DND-41 (cell line): ENCODE measurements around the gene CDK17.

Experiments
- ATAC-seq: fragments of 200-7000 bp; cut with Tn5 transposase; 3 replicates; pipeline ENCODE4 v1.9.1; 2021; ENCODE audit warnings: low read depth; ENCODE audit not compliant: insufficient read depth
- DNase-seq: peaks from one replicate; pipeline ENCODE4 v3.0.0-alpha.2; 2020
- H2AFZ ChIP-seq: 2 replicates; pipeline ENCODE4 v1.6.0; 2012; ENCODE audit warnings: low read depth, low read length
- H3K27ac ChIP-seq: 2 replicates; pipeline ENCODE4 v1.5.1; 2012; ENCODE audit warnings: low read length, inconsistent platforms
- H3K27me3 ChIP-seq: fragments of 200-600 bp; sonication (generic); 2 replicates; pipeline ENCODE4 v1.6.0; 2012; ENCODE audit warnings: low read length, mild to moderate bottlenecking, inconsistent platforms; ENCODE audit not compliant: insufficient read depth, poor library complexity
- H3K36me3 ChIP-seq: 2 replicates; pipeline ENCODE4 v1.5.1; 2012; ENCODE audit warnings: low read length, inconsistent platforms; ENCODE audit not compliant: insufficient read depth
- H3K4me1 ChIP-seq: 2 replicates; pipeline ENCODE4 v1.5.1; 2012; ENCODE audit warnings: mild to moderate bottlenecking, low read length; ENCODE audit not compliant: insufficient read depth
- H3K4me2 ChIP-seq: 2 replicates; pipeline ENCODE4 v1.6.0; 2012; ENCODE audit warnings: mild to moderate bottlenecking, moderate library complexity, low read length, inconsistent platforms; ENCODE audit not compliant: insufficient read depth
- H3K4me3 ChIP-seq, 2 experiments: fragments of 200-600 bp in 1 of 2; shearing (Covaris generic) in 1 of 2; 2 replicates each; pipeline ENCODE4 v1.5.1; 2012 to 2016; ENCODE audit warnings: inconsistent platforms in 2 of 2, low read length in 2 of 2, mild to moderate bottlenecking in 2 of 2, low read depth in 1 of 2, moderate library complexity in 1 of 2
- H3K79me2 ChIP-seq: 2 replicates; pipeline ENCODE4 v1.6.0; 2012; ENCODE audit warnings: low read length, inconsistent platforms; ENCODE audit not compliant: insufficient read depth
- H3K9ac ChIP-seq: 2 replicates; pipeline ENCODE4 v1.6.0; 2012; ENCODE audit warnings: low read depth, mild to moderate bottlenecking, inconsistent platforms, low read length, moderate library complexity
- H3K9me3 ChIP-seq: 2 replicates; pipeline ENCODE4 v1.5.1; 2012; ENCODE audit warnings: low read length, moderate library complexity, mild to moderate bottlenecking, inconsistent platforms; ENCODE audit not compliant: insufficient read depth, severe bottlenecking
- H4K20me1 ChIP-seq: 2 replicates; pipeline ENCODE4 v1.6.0; 2012; ENCODE audit warnings: low read length; ENCODE audit not compliant: insufficient read depth
- EZH2 ChIP-seq: IDR thresholded peaks from 3 replicates; pipeline ENCODE4 v1.6.1; 2012; ENCODE audit warnings: borderline replicate concordance, low read depth, mild to moderate bottlenecking, moderate library complexity, low read length, inconsistent platforms; ENCODE audit not compliant: severe bottlenecking
- TF ChIP-seq, protein P1 (sequence below): IDR thresholded peaks from 2 replicates; pipeline ENCODE4 v1.5.1; 2012; ENCODE audit warnings: borderline replicate concordance, low read length, moderate library complexity, mild to moderate bottlenecking; ENCODE audit not compliant: poor library complexity, severe bottlenecking; ENCODE audit errors: extremely low read depth

Gene CDK17

DNA sequence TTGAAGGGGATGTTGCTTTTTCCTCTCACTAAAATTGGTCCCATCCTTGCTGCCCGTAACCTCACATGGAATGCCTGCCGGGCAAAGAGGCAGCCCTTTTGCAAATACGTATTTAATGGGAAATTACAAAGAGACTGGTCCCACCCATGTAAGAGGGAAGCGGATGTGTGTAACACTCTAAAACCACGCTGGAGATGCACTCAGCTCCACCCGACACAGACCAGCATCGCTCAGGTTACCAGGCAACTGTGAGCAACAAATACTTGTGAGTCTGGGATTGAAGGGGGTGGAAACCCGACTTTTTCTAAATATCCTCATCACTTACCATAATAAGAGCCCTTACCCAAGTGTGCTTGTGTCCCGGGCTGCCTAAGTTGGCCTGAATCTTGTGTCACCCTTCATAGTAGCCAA, 158.4 kb downstream of the CDK17 start:
- no peaks in the 10 kb centered on the region for H3K79me2 ChIP-seq
- peaks cover 5% of the 10 kb centered on the region for H3K36me3 ChIP-seq
- H2AFZ ChIP-seq = no peak overlapping the region
- no peak overlapping the region for H3K4me3 ChIP-seq
- H3K9me3 ChIP-seq = no peaks in the 10 kb centered on the region
- TF ChIP-seq EZH2 = no peak
- TF ChIP-seq, protein P1, sequence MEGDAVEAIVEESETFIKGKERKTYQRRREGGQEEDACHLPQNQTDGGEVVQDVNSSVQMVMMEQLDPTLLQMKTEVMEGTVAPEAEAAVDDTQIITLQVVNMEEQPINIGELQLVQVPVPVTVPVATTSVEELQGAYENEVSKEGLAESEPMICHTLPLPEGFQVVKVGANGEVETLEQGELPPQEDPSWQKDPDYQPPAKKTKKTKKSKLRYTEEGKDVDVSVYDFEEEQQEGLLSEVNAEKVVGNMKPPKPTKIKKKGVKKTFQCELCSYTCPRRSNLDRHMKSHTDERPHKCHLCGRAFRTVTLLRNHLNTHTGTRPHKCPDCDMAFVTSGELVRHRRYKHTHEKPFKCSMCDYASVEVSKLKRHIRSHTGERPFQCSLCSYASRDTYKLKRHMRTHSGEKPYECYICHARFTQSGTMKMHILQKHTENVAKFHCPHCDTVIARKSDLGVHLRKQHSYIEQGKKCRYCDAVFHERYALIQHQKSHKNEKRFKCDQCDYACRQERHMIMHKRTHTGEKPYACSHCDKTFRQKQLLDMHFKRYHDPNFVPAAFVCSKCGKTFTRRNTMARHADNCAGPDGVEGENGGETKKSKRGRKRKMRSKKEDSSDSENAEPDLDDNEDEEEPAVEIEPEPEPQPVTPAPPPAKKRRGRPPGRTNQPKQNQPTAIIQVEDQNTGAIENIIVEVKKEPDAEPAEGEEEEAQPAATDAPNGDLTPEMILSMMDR = no peak
- DNase-seq = no peak
- no peaks in the 10 kb centered on the region; the same call in 1 of the 2 replicates for H3K4me1 ChIP-seq
- no peak overlapping the region for H3K27ac ChIP-seq
- no peaks in the 10 kb centered on the region for H3K27me3 ChIP-seq
- H3K9ac ChIP-seq = no peak overlapping the region
- peaks cover 10% of the 10 kb centered on the region for H4K20me1 ChIP-seq
- ATAC-seq = no peak
- no peak overlapping the region for H3K4me2 ChIP-seq

DNA sequence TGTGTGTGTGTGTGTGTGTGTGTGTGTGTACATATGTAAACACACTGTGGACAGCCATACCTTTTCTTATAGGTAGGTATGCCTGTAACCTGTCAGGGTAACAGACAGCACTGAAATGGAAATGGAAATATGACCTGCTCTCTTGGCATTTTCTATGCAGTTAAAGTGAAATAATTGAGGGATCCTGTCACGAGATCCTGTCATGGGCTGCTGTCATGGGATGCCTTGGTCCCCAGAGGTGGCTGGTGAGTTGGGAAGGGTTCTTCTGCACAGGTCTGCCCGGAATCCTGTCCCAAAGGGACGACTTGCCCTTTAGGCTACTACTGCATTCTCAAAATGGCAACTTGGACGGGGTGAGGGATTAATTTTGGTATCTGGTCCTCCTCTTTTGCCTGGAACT, 158.8 kb downstream of the CDK17 start:
- H3K4me2 ChIP-seq = no peak overlapping the region
- no peak for DNase-seq
- TF ChIP-seq EZH2 = no peak
- TF ChIP-seq, protein P1 = no peak
- H3K9me3 ChIP-seq = no peaks in the 10 kb centered on the region
- ATAC-seq = no peak
- peaks cover under 1% of the 10 kb centered on the region; the same call in 1 of the 2 replicates for H3K36me3 ChIP-seq
- peaks cover 10% of the 10 kb centered on the region for H4K20me1 ChIP-seq
- no peak overlapping the region for H3K4me3 ChIP-seq
- H3K4me1 ChIP-seq = peaks cover 4% of the 10 kb centered on the region
- H3K27ac ChIP-seq = no peak overlapping the region
- no peaks in the 10 kb centered on the region for H3K79me2 ChIP-seq
- H3K9ac ChIP-seq = no peak overlapping the region
- H3K27me3 ChIP-seq = no peaks in the 10 kb centered on the region
- no peak overlapping the region for H2AFZ ChIP-seq

DNA sequence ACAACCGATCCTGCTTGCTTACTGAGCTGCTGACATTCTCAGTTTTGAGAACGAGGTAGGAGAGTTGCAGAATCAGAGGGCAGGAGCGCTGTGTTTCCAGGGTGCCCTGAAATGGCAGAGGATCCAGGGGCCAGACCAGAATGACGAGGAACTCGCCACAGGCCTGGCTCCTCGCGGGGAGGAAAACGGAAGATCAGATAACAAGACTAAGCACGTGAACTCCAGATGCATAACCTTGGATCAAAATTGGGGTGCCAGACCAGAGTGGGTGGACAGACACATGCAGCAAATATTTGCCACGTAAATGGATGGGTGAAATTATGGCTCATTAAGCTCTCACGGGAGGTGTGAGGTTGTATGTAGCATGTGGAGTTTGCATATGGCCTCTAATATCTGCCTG, 159.6 kb downstream of the CDK17 start:
- Histone ChIP-seq H3K27me3 (no peaks in the 10 kb centered on the region), H2AFZ (no peak overlapping the region), H3K4me2 (no peak overlapping the region), H3K79me2 (no peaks in the 10 kb centered on the region), H3K4me3 (no peak overlapping the region), H3K4me1 (peaks cover 11% of the 10 kb centered on the region), H3K36me3 (no peaks in the 10 kb centered on the region), H4K20me1 (peaks cover 10% of the 10 kb centered on the region), H3K27ac (no peak overlapping the region), H3K9me3 (no peaks in the 10 kb centered on the region), H3K9ac (no peak overlapping the region)
- TF ChIP-seq, protein P1 = no peak
- TF ChIP-seq EZH2 = no peak
- DNase-seq = no peak
- ATAC-seq = no peak
